HG03342 (cell line): Measurements from ENCODE around the gene TLR9.

Experiments
- ATAC-seq: cut with Tn5 transposase; IDR thresholded peaks from one replicate; pipeline ENCODE4 v1.9.1; 2021; ENCODE audit warnings: mild to moderate bottlenecking, moderate library complexity; ENCODE audit not compliant: unreplicated experiment

The TLR9 gene

GRCh38 chr3:52247409-52248164 lies 22.1 kb upstream of the TLR9 start:
- no peak for ATAC-seq

GRCh38 chr3:52246728-52247408 lies 21.4 kb upstream of the TLR9 start:
- ATAC-seq: no peak

GRCh38 chr3:52246264-52246620 lies 20.8 kb upstream of the TLR9 start:
- no peak for ATAC-seq

- ATAC-seq: no peak
Measured at GRCh38 chr3:52245322-52246263, 20.1 kb upstream of the TLR9 start, which contains the start of gene PPM1M. Gene PPM1M (plus strand): TSS chr3:52245759. CDS start chr3:52245825, 66 bp downstream.

GRCh38 chr3:52243791-52244628 lies 18.6 kb upstream of the TLR9 start:
- peak; percentile 39 for ATAC-seq

- ATAC-seq: no peak
Measured at GRCh38 chr3:52242039-52242438, 16.6 kb upstream of the TLR9 start.

GRCh38 chr3:52240886-52241370 lies 15.5 kb upstream of the TLR9 start:
- no peak for ATAC-seq

GRCh38 chr3:52240059-52240885 lies 14.8 kb upstream of the TLR9 start:
- ATAC-seq: no peak

- peak; percentile 76 for ATAC-seq
Measured at GRCh38 chr3:52238761-52239701, 13.6 kb upstream of the TLR9 start, which contains the start of gene TWF2. Gene TWF2 (minus strand): TSS chr3:52239158. CDS start chr3:52239016, 142 bp downstream.

GRCh38 chr3:52238193-52238760 lies 12.8 kb upstream of the TLR9 start:
- no peak for ATAC-seq

GRCh38 chr3:52237657-52238172 lies 12.3 kb upstream of the TLR9 start:
- no peak for ATAC-seq

- ATAC-seq: no peak
Measured at GRCh38 chr3:52237006-52237656, 11.7 kb upstream of the TLR9 start.

- no peak for ATAC-seq
Measured at GRCh38 chr3:52236424-52236886, 11.0 kb upstream of the TLR9 start.

GRCh38 chr3:52234516-52235447 lies 9.3 kb upstream of the TLR9 start:
- ATAC-seq: no peak

- ATAC-seq: no peak
Measured at GRCh38 chr3:52233968-52234367, 8.5 kb upstream of the TLR9 start.

GRCh38 chr3:52233108-52233591 lies 7.7 kb upstream of the TLR9 start:
- no peak for ATAC-seq
